HG02610 (cell line): ENCODE data around the gene DCAF11.
A peak's percentile ranks its signal among the peaks of the same experiment; 100 is the strongest.

Source experiments
- ATAC-seq: cut with Tn5 transposase; IDR thresholded peaks from one replicate; pipeline ENCODE4 v1.9.1; 2021; ENCODE audit warnings: mild to moderate bottlenecking, moderate library complexity; ENCODE audit not compliant: unreplicated experiment

The DCAF11 gene

DNA sequence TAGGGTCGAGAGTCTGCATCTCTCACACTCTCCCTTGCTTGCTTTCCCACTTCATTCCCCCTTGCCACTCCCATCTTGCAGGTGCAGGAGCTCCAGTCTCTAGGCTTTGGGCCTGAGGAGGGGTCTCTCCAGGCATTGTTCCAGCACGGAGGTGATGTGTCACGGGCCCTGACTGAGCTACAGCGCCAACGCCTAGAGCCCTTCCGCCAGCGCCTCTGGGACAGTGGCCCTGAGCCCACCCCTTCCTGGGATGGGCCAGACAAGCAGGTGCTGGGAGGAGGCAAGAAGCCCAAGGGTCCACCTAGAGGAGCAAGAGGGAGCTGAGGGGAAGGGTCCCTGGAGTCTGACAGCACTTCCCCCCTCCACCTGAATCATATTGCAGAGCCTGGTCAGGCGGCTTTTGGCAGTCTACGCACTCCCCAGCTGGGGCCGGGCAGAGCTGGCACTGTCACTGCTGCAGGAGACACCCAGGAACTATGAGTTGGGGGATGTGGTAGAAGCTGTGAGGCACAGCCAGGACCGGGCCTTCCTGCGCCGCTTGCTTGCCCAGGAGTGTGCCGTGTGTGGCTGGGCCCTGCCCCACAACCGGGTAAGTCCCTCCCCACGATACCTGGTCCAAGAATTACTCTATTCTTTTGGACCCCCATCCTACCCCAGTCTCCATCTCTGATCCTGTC is 37.0 kb downstream of the DCAF11 start:
- no peak for ATAC-seq

DNA sequence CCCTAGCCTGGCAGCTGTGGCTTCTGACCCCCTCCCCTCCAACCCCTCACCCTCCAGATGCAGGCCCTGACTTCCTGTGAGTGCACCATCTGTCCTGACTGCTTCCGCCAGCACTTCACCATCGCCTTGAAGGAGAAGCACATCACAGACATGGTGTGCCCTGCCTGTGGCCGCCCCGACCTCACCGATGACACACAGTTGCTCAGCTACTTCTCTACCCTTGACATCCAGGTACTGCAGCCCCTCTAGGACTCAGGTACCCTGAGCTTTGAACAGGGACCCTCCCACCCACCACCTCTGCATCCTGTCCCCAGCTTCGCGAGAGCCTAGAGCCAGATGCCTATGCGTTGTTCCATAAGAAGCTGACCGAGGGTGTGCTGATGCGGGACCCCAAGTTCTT is 40.5 kb downstream of the DCAF11 start:
- ATAC-seq = no peak

DNA sequence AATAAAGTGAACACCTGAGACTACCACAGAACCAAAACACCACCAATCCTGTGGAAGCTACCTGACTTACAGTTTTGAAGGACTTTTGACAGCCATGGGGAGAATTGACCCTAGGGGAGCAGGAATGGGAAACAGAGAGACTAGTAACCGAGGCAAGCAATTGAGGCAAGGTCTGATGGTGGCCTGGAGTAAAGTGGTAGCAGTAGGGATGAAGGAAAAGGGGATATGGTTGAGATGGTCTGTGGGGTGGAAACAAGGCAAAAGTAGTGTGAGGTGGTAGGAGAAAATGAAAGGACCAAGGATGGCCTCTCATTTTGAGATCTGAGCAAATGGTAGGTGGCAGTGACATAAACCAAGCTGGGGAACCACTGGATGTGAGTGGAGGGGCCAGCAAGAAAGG is 42.3 kb downstream of the DCAF11 start:
- no peak for ATAC-seq

DNA sequence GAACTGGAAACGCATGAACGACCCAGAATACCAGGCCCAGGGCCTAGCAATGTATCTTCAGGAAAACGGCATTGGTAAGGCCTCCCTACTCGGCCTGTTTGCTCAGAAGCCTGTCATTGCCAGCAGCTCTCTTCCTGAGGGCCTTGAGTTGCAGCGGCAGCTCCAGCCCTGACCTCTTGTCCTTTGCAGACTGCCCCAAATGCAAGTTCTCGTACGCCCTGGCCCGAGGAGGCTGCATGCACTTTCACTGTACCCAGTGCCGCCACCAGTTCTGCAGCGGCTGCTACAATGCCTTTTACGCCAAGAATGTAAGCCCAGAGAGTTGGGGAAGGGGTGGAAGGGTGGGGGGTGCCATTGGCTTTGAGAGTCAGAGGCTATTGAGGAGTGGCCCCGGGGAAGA is 42.8 kb downstream of the DCAF11 start:
- no peak for ATAC-seq

DNA sequence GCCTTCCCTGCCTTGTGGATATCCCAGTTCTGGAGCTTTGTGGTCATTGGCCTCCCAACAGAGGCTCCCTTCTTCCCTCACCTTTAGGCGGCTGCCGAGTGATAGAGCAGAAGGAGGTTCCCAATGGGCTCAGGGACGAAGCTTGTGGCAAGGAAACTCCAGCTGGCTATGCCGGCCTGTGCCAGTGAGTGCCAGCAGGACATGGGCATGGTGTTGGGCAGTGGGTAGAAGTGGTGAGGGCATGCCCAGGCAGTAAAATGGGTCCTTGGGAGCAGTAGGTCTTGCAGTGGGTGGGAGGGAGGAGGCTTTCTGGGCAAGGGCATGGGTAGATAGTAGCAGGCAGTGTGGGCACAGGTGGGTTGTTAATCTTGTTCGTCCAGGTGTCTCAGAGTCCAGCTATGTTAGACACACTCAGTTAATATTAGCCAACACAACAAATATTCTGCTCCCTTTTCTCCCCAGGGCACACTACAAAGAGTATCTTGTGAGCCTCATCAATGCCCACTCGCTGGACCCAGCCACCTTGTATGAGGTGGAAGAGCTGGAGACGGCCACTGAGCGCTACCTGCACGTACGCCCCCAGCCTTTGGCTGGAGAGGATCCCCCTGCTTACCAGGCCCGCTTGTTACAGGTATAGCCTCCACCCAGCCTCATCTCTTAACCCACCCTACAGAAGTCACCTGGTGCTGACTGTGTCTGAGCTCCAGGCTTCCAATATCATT is 45.4 kb downstream of the DCAF11 start:
- no peak for ATAC-seq

DNA sequence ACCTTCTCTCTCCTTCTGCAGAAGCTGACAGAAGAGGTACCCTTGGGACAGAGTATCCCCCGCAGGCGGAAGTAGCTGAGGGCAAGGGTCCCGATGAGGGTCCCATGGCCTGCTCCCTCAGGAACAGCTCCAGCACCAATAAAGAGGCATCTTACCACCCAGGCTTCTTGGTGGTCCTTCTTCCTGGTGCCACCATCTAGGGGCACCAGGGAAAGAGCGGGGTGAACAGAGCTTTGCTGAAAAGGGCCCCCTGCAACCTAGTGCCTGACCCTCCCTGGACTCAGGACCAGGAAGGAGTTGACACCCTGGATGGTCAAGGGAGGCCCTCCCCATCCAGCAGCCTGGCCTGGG is 45.9 kb downstream of the DCAF11 start:
- ATAC-seq = no peak

DNA sequence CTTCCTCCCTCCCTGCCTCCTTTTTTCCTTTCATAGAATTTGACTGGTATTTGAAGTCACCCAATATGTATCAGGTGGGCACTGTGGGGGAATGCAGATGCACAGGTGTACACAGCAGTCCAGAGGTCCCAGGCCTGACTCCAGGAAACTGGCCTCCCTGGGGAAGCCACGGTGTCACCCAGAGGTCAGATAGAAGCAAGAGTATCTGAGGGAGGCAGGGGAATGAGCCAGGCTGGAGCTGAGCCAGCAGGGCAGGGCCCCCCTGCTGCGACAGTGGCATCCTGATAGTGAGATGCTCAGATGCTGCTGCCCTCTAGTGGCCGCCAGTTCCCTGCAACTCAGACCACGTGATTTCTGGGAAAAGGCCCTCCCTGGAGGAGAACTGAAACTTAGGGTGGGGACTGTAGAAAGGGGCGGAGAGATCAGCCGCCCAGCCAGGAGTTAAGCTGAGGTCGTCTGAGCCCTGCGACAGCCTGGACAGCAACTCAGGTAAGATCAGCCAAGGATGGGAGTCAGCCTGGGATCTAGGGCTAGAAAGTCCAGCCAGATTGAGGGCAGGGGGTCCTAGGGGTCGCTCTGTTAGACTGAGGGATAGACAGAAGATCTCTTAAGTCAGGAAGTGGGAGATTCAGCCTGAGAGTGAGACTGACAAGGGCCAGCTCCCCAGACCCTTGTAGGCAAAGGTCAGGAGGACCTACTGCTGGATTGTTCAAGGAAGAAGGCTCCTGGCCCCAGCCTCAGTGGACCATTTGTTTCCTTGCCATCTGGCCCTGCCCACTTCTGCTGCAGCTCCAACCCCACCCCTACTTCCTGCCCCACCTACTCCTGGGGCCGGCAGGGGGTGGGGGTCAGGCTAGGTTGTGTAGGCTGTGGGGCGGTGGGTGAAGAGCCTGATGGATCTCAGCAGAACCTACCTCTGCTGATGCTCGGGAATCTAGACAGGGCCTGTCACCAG is 46.5 kb downstream of the DCAF11 start, which contains the start of gene IRF9:
Gene IRF9 (plus strand): TSS at position 416 of the 955 bp plus-strand sequence. CDS start 880 bp downstream, outside the sequence.
- peak; percentile 77 for ATAC-seq

DNA sequence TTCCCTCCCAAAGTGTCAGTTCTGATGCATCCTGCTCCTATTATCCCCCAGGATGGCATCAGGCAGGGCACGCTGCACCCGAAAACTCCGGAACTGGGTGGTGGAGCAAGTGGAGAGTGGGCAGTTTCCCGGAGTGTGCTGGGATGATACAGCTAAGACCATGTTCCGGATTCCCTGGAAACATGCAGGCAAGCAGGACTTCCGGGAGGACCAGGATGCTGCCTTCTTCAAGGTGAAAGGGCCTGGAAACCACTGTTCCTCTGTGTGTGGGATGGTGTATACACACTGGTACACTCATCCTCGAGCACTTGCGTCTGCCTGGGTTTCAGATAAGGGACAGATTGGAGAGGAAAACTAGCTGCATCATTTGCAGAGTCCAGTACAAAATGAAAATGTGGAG is 47.5 kb downstream of the DCAF11 start:
- ATAC-seq = no peak

DNA sequence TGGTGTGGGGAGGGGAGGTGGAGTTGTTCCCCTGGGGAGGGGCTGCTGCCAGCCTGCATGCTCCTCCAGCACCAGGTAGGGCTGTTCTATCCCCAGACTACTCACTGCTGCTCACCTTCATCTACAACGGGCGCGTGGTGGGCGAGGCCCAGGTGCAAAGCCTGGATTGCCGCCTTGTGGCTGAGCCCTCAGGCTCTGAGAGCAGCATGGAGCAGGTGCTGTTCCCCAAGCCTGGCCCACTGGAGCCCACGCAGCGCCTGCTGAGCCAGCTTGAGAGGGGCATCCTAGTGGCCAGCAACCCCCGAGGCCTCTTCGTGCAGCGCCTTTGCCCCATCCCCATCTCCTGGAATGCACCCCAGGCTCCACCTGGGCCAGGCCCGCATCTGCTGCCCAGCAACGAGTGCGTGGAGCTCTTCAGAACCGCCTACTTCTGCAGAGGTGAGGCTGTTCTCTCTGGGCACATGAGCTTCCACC is 50.0 kb downstream of the DCAF11 start:
- no peak for ATAC-seq

DNA sequence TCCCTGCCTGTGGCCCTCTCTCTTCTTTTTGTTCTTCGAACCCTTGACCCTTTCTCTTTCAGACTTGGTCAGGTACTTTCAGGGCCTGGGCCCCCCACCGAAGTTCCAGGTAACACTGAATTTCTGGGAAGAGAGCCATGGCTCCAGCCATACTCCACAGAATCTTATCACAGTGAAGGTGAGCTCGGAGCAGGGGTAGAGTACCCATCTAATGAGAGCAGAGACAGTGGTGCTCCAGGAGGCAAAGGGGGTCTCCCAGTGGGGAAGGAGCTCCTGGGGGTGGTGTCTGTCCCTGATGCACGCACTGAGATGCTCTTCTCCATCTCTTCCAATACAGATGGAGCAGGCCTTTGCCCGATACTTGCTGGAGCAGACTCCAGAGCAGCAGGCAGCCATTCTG is 51.2 kb downstream of the DCAF11 start:
- ATAC-seq = no peak

DNA sequence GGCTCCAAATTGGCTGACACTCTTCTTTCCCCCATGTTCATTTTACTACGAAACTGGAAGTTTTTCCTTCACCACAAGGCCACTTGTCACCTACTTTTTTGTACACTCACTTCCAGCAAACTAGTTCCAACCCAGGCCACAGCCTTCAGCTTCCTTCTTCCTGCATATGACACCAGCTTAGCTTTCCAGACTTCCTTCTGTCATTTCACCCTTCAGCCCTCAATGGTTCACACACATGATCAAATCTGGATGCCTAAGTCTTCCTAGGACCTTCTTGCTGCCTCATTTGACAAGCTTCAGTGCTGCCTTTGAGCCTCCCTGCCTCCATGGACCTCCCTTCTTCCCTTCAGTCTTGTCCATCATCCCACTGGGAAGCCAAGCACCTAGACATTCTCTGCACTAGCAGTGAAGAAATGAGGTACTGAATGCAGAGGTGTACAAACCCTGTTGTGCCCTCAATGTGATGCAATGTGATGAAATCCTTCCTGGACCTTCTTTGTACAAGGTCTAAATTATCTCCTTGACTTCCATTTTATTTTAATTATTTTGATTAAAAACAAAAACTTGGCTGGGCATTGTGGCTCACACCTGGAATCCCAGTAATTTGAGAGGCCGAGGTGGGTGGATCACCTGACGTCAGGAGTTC is 53.0 kb downstream of the DCAF11 start:
- ATAC-seq = no peak

DNA sequence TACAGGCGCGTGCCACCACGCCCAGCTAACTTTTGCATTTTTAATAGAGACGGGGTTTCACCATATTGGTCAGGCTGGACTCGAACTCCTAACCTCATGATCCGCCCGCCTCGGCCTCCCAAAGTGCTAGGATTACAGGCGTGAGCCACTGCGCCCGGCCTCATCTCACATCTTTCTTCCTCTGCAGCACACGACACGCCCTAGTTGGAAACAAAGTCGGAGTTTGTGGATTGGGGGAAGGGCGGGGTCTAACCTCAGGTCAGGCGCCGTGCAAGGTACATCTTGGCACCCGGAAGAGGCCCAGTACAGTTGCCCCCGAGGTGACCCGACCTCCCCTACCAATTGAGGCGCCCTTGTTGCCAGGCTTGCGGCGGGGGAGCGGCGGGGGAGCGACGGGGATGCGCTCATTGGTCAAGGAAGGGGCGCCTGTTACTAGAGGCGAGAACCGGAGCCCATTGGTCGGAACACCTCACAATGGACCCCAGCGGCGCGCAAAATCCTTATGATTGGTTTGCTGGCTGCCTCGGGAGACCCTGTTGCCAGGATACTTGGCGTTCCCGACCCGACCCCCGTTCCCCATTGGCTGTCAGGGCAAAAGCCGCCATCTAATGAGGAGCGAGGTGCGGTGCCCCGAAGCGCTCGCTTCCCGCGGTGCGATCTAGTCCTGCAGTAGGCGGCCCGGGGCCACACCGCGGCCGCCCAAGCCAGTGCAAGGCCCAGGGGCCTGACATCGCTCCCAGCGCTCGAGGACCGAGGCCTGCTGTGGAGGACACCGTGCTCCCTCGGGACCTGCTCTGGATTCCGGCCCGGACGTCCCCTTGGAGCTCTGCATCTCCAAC is 57.1 kb downstream of the DCAF11 start, which contains the start of gene REC8:
Gene REC8 (plus strand): TSS at position 659 of the 839 bp plus-strand sequence. CDS start 473 bp downstream, outside the sequence.
- ATAC-seq = peak; percentile 60

DNA sequence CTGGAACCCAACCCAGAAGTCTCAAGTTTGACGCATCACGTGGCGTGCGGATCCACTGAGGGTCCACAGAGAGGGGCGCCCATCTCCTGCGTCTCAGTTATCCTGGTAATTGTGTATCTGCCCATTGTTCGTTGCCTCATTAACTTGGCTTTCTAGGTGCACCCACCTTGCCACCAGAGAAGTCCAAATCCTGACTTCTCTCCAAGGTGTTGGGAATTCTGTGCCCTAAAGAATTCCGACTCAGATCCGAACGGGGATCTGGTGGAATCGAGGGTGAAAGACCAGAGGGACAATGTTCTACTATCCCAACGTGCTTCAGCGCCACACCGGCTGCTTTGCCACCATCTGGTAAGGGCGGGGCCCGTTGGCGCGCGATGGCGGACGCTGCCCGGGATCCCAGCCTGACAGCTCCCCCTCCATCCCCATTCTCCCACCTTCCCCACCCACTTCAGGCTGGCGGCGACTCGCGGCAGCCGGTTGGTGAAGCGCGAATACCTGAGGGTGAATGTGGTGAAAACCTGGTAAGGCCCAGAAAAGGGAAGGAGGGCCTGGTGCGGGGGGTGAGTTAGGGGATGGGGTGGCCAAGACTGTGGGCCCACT is 57.8 kb downstream of the DCAF11 start:
- no peak for ATAC-seq

DNA sequence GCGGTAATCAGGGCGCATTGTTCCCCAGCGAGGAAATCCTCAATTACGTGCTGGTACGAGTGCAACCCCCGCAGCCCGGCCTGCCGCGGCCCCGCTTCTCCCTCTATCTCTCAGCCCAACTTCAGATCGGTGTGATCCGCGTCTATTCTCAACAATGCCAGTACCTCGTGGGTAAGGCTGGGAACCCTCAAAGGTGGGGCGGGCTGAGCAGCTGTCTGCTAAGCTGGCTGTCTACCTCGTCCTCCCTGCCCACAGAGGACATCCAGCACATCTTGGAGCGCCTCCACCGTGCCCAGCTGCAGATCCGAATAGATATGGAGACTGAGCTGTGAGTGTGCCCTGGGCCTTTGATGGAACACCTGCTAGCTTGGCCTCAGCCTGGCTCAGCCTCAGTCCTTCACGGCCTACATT is 58.3 kb downstream of the DCAF11 start:
- no peak for ATAC-seq
